ENCODE data around the gene FILIP1.

The FILIP1 gene, protein sequence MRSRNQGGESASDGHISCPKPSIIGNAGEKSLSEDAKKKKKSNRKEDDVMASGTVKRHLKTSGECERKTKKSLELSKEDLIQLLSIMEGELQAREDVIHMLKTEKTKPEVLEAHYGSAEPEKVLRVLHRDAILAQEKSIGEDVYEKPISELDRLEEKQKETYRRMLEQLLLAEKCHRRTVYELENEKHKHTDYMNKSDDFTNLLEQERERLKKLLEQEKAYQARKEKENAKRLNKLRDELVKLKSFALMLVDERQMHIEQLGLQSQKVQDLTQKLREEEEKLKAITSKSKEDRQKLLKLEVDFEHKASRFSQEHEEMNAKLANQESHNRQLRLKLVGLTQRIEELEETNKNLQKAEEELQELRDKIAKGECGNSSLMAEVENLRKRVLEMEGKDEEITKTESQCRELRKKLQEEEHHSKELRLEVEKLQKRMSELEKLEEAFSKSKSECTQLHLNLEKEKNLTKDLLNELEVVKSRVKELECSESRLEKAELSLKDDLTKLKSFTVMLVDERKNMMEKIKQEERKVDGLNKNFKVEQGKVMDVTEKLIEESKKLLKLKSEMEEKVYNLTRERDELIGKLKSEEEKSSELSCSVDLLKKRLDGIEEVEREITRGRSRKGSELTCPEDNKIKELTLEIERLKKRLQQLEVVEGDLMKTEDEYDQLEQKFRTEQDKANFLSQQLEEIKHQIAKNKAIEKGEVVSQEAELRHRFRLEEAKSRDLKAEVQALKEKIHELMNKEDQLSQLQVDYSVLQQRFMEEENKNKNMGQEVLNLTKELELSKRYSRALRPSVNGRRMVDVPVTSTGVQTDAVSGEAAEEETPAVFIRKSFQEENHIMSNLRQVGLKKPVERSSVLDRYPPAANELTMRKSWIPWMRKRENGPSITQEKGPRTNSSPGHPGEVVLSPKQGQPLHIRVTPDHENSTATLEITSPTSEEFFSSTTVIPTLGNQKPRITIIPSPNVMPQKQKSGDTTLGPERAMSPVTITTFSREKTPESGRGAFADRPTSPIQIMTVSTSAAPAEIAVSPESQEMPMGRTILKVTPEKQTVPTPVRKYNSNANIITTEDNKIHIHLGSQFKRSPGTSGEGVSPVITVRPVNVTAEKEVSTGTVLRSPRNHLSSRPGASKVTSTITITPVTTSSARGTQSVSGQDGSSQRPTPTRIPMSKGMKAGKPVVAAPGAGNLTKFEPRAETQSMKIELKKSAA (N-terminal part only)

DNA sequence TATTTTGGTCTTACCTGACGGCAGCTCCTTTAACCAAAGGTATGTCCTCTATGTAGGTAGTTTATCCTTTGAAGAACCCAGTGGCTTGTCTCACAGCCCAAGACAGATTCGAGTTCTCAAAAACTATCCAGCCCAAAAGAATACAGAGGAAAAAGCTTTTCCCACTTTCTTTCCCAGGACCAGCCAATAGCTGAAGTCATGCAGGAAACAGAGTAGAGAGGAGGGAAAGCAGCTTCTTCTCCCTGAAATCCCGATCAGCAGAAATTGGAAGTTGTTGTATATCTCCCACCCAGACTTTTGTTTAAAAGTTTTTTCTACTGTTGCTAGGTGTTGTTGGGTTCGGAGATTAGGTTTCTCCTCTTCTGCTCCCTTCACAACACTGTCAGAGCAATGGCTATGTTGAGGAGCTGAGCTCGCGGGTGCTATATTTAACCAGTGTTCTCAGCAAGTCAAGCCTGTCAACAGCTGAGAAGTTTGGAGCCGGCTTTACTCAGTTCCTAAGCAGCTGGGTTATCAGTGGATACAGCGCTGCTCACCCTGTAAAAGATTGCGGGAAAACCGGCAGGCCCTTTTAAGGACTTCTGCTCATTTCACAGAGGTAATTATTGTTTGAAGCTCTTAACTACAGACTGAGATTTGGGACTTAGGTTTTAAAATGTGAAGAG, at the start of gene FILIP1:
FILIP1 (minus strand) TSS at position 401 of the 665 bp plus-strand sequence. CDS start 78,828 bp downstream, outside the sequence.
- no peak for DNase-seq (ENCODE audit: low spot score)

DNA sequence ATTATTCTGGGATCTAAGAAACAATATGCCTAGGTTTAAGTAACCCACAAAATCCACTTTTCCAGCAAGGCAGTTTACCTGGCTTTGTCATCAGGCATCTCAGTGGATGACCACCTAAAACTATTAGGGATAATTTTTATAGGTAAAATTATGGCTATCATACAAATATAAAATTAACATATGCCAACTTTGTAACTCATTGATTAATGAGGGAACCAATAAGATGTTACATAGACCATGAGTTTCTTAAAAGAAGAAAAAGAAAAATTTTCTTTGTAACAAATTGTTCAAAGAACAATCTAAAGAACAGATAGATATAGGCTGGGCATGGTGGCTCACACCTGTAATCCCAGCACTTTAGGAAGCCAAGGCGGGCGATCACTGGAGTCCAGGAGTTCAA, 49.7 kb upstream of the FILIP1 start:
- no peak for DNase-seq (ENCODE audit: low spot score)

DNA sequence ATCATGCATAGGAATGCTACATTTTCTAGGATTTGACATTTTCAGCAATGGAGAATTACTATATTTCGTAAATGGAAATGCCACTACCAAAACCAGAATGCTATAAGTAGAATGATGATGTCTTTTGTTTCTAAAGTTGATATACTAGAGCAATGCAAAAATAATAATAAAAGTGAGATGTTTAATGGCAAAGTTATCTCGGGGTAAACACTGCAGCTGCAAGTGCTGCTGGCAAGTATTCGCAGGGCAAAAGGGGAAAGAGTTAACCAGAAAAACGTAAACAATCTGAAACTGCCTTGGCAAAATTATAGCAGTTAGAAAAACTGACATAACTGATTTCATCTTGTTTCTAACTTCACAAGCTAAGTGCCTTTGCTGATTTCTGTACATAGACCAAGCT, 45.5 kb upstream of the FILIP1 start:
- no peak for DNase-seq (ENCODE audit: low spot score)

- no peak for DNase-seq (ENCODE audit: low spot score)
Observed at GRCh38 chr6:75532521-75532920, 38.9 kb upstream of the FILIP1 start.

DNA sequence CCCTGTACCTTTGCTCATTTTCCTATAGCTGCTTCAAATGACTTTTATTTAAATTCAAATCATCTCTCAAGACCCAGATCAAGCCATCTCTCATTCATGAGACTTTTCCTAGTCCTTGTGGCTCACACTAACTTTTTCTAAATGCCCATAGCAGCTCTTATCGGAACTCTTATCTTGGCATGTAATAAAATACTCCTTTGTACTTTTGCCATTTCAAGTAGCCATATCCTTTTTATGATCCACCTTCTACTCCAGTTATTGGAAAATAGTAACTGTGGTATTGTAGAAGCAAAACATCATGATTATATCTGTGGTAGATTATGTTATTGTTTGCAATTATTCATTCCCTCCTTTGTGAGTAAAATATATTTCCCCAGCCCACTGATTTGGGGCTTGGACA, 37.6 kb upstream of the FILIP1 start:
- DNase-seq (ENCODE audit: low spot score), result no peak

DNA sequence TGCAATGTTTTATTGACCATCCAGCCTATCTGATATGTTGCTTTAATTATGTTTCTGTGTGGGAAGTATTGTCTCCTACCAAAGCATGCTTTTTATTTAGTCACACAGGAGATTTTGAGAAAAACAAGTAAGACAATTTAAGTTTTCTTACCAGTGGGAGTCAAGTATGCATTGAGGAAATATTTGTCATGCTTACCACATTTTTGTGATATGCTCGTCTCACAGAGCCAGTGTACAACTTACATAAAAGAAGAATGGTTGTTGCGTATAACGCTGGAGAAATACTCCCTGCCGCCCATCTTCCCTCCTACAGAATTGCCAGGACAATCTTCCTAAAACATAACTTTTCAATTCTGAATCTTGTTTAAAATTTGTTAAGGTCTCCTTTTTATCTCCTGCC, 37.1 kb upstream of the FILIP1 start:
- DNase-seq (ENCODE audit: low spot score), result no peak

DNA sequence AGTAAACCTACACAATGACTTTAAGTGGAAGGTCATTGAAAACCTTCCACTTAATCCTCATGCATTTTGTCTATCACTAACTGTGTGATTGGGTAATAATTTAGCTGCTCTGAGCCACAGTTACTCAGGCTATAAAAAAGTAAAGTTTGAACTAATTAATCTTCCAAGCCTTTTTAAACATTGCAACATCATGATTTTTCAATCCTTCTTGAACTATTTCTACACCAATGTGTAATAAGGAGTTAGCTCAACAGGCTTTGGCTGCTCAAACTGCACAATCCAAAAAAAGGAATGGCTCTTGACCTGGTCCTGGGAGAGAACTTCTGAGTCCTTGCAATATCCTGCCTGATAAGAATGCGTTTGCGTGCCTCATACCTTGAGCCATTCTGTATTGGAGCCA, 34.8 kb upstream of the FILIP1 start:
- DNase-seq (ENCODE audit: low spot score), result no peak

DNA sequence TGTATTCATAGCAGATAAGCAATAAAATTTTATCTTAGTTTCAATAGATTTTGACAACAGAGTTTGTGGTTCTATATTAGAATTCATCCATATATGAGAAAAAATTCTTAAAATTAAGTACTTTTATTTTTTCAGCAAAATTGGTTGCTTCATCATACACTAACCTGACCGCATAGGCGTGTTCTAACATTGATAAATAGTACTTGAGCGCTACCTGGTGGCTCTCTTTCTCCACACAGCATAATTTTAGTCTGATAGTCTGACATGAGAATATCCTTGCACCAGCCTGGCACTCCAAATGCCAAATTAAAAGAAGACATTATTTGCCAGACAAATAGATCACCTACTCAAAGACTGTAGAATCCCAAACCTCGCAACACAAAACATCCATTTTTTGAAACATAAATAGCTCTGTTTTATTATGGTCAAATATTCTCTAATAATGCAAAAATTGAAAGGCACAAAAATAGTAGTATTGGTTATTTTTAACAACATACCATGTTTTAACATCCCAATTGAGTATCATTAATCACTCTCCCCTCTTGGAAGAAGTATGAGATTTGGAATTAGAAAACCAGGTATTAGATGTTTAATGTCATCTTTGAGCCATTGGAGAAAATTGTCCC, 33.0 kb upstream of the FILIP1 start:
- DNase-seq (ENCODE audit: low spot score), result peak; percentile 71

DNA sequence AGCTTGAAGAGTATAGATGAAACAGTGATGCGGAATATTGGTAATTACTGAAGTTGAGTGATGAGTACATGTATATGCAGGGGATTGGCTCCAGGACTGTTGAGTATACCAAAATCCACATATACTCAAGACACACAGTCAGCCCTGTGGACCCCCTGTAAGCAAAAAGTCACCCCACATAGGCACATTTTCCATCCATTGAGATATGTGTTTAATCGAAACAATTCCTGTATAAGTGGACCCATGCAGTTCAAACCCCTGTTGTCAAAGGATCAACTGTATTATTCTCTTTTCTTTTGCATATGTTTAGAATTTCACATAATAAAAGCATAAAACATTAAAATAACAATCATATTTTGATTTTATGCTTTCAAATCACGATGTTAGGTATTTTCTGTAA, 32.1 kb upstream of the FILIP1 start:
- DNase-seq (ENCODE audit: low spot score), result no peak

GRCh38 chr6:75524322-75524972, 30.8 kb upstream of the FILIP1 start:
- DNase-seq (ENCODE audit: low spot score), result peak; percentile 33

DNA sequence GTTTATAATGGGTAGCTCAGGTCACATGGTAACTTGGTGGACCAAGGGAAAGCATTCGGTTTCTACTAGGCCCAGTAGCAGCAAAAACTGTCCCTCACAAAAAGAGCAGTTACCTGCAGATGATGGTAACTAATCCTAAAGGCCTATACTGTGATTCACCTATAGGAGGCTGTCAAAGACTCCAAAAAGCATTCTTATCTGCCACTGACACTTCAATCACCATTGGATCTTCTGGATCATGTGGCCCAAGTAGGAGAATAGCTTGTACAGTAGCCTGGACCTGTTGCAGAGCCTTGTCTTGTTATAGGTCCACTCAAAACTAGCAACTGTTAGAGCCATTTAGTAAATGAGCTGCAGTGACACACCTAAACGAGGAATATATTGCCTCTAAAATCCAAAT, 23.2 kb upstream of the FILIP1 start:
- no peak for DNase-seq (ENCODE audit: low spot score)

GRCh38 chr6:75512591-75512990, 19.0 kb upstream of the FILIP1 start:
- no peak for DNase-seq (ENCODE audit: low spot score)

GRCh38 chr6:75505424-75505823, 11.8 kb upstream of the FILIP1 start:
- no peak for DNase-seq (ENCODE audit: low spot score)

DNA sequence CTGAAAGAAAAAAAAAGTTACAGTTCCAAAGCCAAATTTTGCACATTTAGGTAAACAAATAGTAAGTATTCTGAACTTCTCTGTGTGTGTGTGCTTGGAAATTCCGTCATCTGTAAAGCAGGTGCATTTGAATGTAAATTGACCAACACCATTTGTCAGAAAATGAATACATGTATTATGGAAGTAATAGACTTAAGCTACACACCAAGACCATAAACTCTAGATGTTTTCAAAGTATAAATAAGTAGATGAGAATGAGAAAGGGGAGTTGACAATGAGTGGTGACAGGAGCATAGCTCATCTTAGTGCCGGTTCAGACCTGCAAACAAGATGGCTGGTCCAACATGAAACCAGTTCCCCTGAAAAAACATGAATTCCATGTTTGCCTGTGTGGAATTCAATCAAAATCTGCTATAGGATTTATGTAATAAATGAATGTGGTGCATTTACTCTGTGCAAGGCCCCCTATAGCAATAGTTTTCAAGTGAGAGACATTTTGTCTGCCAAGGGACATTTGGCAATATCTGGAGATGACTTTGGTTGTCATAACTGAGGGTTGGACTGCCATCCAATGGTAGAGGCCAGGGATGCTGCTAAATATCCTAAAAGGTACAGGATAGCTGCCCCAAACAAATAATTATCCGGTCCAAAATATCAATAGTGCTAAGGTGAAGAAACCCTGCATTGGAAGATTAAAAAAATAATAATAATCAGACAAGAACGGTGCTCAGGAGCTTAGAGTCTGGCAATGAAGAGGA, 11.0 kb upstream of the FILIP1 start:
- DNase-seq (ENCODE audit: low spot score), result no peak

DNA sequence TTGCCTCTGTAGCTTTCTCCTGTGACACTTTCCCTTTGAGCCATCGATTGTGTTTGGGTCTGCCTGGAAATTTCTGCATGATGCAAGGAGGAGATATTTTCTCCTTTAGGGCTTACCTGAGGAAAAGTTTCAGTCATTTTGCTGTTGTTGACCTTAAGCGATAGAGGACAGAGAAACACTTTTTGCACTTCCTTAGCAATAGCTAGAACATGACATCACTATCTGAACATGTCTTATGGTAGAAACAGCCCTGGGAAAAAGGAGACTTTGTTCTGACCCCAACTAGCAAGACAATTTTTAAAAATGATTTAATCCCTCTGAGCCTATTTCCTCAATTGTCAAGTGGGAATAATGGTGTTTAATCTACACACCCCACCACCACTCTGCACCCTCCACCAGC, 9.7 kb upstream of the FILIP1 start:
- DNase-seq (ENCODE audit: low spot score), result no peak

- no peak for DNase-seq (ENCODE audit: low spot score)
Observed at GRCh38 chr6:75502884-75503283, 9.3 kb upstream of the FILIP1 start.

- DNase-seq (ENCODE audit: low spot score), result no peak
Observed at GRCh38 chr6:75501756-75502155, 8.2 kb upstream of the FILIP1 start.

GRCh38 chr6:75499640-75500039, 6.0 kb upstream of the FILIP1 start:
- DNase-seq (ENCODE audit: low spot score), result no peak

GRCh38 chr6:75498862-75499261, 5.3 kb upstream of the FILIP1 start:
- peak; percentile 77 for DNase-seq (ENCODE audit: low spot score)

GRCh38 chr6:75497994-75498393, 4.4 kb upstream of the FILIP1 start:
- DNase-seq (ENCODE audit: low spot score), result no peak

All from kidney capillary endothelial cell (primary cell).